Neural progenitor cell (in vitro differentiated cells): ENCODE data around the gene GCN1.

Experiments used
- EZH2 ChIP-seq: fragments of 200-600 bp; sonication (generic); IDR thresholded peaks from 2 replicates; pipeline ENCODE4 v1.6.1; 2017; ENCODE audit warnings: antibody characterized with exemption, mild to moderate bottlenecking, moderate library complexity
- TF ChIP-seq, protein P1 (sequence below): fragments of 200-600 bp; sonication (generic); IDR thresholded peaks from 2 replicates; pipeline ENCODE4 v1.5.1; 2017; ENCODE audit warnings: antibody characterized with exemption, mild to moderate bottlenecking

DNA sequence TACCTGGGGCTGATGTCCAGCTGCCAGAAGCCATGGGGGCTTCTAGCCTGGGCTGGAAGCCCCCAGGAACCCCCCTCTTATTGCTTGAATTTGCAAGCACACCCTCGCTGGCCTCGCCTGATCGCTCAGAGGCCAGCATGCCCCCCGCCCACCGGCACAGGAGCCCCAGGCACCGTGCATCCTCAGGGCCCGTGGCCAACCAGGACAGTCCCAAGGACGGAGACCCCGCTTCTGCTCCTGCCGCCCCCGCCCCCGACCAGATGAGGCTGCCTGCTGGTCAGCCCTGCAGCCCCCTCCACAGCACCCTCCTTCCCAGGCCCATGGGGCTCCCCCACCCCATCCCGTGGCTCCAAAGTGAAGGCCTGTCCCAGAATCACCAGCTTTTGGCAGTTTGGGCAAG, 99.2 kb downstream of the GCN1 start:
- TF ChIP-seq EZH2 = no peak
- TF ChIP-seq, protein P1, sequence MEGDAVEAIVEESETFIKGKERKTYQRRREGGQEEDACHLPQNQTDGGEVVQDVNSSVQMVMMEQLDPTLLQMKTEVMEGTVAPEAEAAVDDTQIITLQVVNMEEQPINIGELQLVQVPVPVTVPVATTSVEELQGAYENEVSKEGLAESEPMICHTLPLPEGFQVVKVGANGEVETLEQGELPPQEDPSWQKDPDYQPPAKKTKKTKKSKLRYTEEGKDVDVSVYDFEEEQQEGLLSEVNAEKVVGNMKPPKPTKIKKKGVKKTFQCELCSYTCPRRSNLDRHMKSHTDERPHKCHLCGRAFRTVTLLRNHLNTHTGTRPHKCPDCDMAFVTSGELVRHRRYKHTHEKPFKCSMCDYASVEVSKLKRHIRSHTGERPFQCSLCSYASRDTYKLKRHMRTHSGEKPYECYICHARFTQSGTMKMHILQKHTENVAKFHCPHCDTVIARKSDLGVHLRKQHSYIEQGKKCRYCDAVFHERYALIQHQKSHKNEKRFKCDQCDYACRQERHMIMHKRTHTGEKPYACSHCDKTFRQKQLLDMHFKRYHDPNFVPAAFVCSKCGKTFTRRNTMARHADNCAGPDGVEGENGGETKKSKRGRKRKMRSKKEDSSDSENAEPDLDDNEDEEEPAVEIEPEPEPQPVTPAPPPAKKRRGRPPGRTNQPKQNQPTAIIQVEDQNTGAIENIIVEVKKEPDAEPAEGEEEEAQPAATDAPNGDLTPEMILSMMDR = no peak
